GM12878 (cell line): Measurements from ENCODE around the gene PDE6B. TPM values are rescaled to one million over a fixed set of nuclear protein-coding genes. Genes with fewer than 3 reads are reported as not detected.

ENCODE experiments used
- ATAC-seq: fragments of 200-7000 bp; cut with Tn5 transposase; 3 replicates; pipeline ENCODE4 v1.9.1; 2020; ENCODE audit warnings: mild to moderate bottlenecking, moderate library complexity
- BruUV-seq: library from RNA; stranded (reverse); fragments of 400-500 nt; replicated peaks from 2 replicates; lab custom pipeline; 2021; lab: Mats Ljungman, UMichigan
- CTCF ChIA-PET: fragments of 300-600 bp; sonication (Branson Sonifier 250); formaldehyde crosslinking; extraction: SDS; loops from one replicate; lab custom pipeline; 2021; ENCODE audit warnings: inconsistent platforms; lab: Yijun Ruan, JAX
- POLR2A ChIA-PET: fragments of 350-600 bp; formaldehyde crosslinking; extraction: SDS; loops from one replicate; lab custom pipeline; 2021; ENCODE audit warnings: inconsistent platforms; lab: Charles Lee
- RAD21 ChIA-PET: fragments of 300-600 bp; sonication (Branson Sonifier 250); formaldehyde crosslinking; loops from one replicate; lab custom pipeline; 2023; ENCODE audit warnings: antibody characterized with exemption; ENCODE audit not compliant: unreplicated experiment; lab: Charles Lee
- SMC1A ChIA-PET: fragments of 300-600 bp; sonication (Branson Sonifier 250); formaldehyde crosslinking; loops from one replicate; lab custom pipeline; 2023; ENCODE audit not compliant: unreplicated experiment, uncharacterized antibody; lab: Charles Lee
- DNase-seq: peaks from one replicate; pipeline ENCODE4 v3.0.0-alpha.2; 2011; ENCODE audit warnings: low read depth, low spot score
- FAIRE-seq: peaks from 3 replicates; lab custom pipeline; 2011; peaks lifted over from hg19 to GRCh38; lab: Jason Lieb, UNC
- H2AFZ ChIP-seq: 2 replicates; pipeline ENCODE4 v1.6.0; 2011; ENCODE audit warnings: low read depth, low read length, control low read depth; ENCODE audit not compliant: control insufficient read depth
- H3K27ac ChIP-seq: 2 replicates; pipeline ENCODE4 v1.5.1; 2011; ENCODE audit warnings: control low read depth; ENCODE audit not compliant: control insufficient read depth, insufficient read depth
- H3K27me3 ChIP-seq, 2 experiments: replicated peaks in 1 of 2; 2 replicates each; pipeline versions ENCODE4 v1.6.0 to v1.6.1; 2011; ENCODE audit warnings: low read length in 1 of 2; ENCODE audit not compliant: control insufficient read depth in 2 of 2, insufficient read depth in 2 of 2
- H3K36me3 ChIP-seq, 2 experiments: 2 replicates each; pipeline ENCODE4 v1.5.1; 2011; ENCODE audit warnings: low read length in 1 of 2; ENCODE audit not compliant: control insufficient read depth in 2 of 2, insufficient read depth in 2 of 2
- H3K4me1 ChIP-seq: 2 replicates; pipeline ENCODE4 v1.6.1; 2011; ENCODE audit warnings: mild to moderate bottlenecking, low read length, moderate library complexity, mixed read lengths; ENCODE audit not compliant: control insufficient read depth, insufficient read depth
- H3K4me2 ChIP-seq: 2 replicates; pipeline ENCODE4 v1.6.0; 2011; ENCODE audit warnings: control low read depth; ENCODE audit not compliant: control insufficient read depth, insufficient read depth
- H3K4me3 ChIP-seq: fragments of 200-600 bp; sonication (generic); 2 replicates; pipeline ENCODE4 v1.5.1; 2016
- H3K79me2 ChIP-seq: 2 replicates; pipeline ENCODE4 v1.6.0; 2011; ENCODE audit warnings: low read length; ENCODE audit not compliant: control insufficient read depth, insufficient read depth
- H3K9ac ChIP-seq: 2 replicates; pipeline ENCODE4 v1.8.0; 2011; ENCODE audit warnings: low read length, control low read depth, mixed read lengths; ENCODE audit not compliant: control insufficient read depth, insufficient read depth
- H3K9me3 ChIP-seq: replicated peaks from 3 replicates; pipeline ENCODE4 v1.5.1; 2011; ENCODE audit warnings: mild to moderate bottlenecking, low read length; ENCODE audit not compliant: control insufficient read depth, insufficient read depth
- H4K20me1 ChIP-seq: 2 replicates; pipeline ENCODE4 v1.6.0; 2011; ENCODE audit not compliant: control insufficient read depth, insufficient read depth
- FOXM1 ChIP-seq: IDR thresholded peaks from 2 replicates; pipeline ENCODE4 v1.6.1; 2012; ENCODE audit warnings: low read depth, mild to moderate bottlenecking, inconsistent platforms, low read length, moderate library complexity
- SP1 ChIP-seq: IDR thresholded peaks from one replicate; pipeline ENCODE4 v1.6.1; 2011; ENCODE audit warnings: low read depth, low read length
- WGBS: methylation state at CpG from one replicate; pipeline ENCODE4 v1.1.6; 2016; ENCODE audit warnings: low lambda C conversion rate; ENCODE audit not compliant: insufficient replicate concordance, insufficient coverage; ENCODE audit errors: missing lambda C conversion rate; 5-methylcytosine and 5-hydroxymethylcytosine counted together
- in situ Hi-C: fragments of 300-500 bp; cut with MboI; formaldehyde crosslinking; loops from 9 replicates; pipeline ENCODE4 v1.14.3; 2018; ENCODE audit warnings: mixed read lengths
- intact Hi-C: fragments of 100-400 bp; cut with micrococcal nuclease; formaldehyde crosslinking; loops from one replicate; pipeline ENCODE4 v1.14.2; 2022; ENCODE audit not compliant: unreplicated experiment
- polyA plus RNA-seq, 11 experiments: library from polyadenylated mRNA; depleted of rRNA in 4 of 11; unstranded in 6 of 11; stranded (reverse) in 5 of 11; fragments of >200 nt; fragmentation: Nextera tagmentation in 4 of 11; fragmentation: Illumina TruSeq in 1 of 11; extraction: Ambion mirVana in 4 of 11; extraction: Trizol in 1 of 11; gene quantifications; 1 replicate in 1 of 11; 2 replicates in 10 of 11; pipeline versions ENCODE4 v1.2.1 to v1.2.3, GENCODE V29; 2011 to 2016; ENCODE audit warnings: inconsistent platforms in 2 of 11, missing spikeins in 2 of 11, low read depth in 1 of 11
- total RNA-seq, 4 experiments: library from RNA; depleted of rRNA in 3 of 4; stranded (reverse); fragments of >200 nt in 3 of 4; fragmentation: Illumina TruSeq in 1 of 4; extraction: Trizol in 1 of 4; gene quantifications; 2 replicates each; pipeline versions ENCODE4 v1.2.1 to v1.2.3, GENCODE V29; 2013 to 2021
- TF ChIP-seq, protein P1 (sequence below): IDR thresholded peaks from 2 replicates; pipeline ENCODE4 v1.6.1; 2011; ENCODE audit warnings: low read depth, low read length, improper control_type of control experiment, borderline replicate concordance
- TF ChIP-seq, protein P2 (sequence below): fragments of 450-650 bp; IDR thresholded peaks from 2 replicates; pipeline ENCODE4 v1.6.1; 2017; ENCODE audit warnings: mild to moderate bottlenecking, moderate library complexity

Gene PDE6B
- total and polyA plus RNA-seq, 10 of the 15 experiments (the other 5 are each of a cell fraction or from before 2014, with no cell fraction given) = 2.6 to 6.4 (median 3.8) TPM

DNA sequence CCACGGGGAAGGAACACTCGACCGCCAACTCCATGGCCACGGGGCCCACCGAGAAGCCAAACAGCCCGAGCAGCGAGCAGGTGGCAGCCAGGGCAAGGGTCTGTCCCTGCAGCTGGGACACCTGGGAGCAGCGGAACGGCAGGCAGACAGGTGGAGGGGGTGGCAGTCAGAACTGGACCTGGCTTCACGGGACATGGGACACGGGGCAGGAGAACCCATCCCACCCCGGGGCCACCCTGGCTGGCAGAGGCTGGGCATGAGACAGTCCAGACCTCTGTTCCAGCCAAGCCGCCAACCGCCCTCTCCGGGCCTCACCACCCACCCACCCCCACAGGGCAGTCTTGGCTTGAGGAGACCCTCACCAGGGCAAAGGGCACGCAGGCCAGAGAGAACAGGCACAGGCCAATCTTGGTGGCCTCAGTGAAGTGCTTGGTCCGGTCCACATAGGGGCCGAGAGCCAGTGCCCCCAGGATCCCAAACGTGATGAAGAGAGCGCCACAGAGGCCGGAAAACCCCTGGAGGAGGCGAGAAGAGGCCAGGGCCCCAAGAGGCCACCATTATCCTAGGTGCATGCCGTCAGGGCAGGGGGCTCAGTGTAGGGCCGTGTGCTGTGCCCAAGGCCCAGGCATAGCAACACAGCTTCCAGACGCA lies 58.0 kb downstream of the PDE6B start:
- 67% methylated on average over 21 of the region's 25 CpGs for WGBS
- H3K4me3 ChIP-seq = no peak overlapping the region
- in situ Hi-C loops = no loop called here
- no peak overlapping the region for H3K9ac ChIP-seq
- DNase-seq = no peak
- H3K9me3 ChIP-seq = no peaks in the 10 kb centered on the region
- H4K20me1 ChIP-seq = no peaks in the 10 kb centered on the region
- ATAC-seq = peak; percentile 3; the same call in 1 of the 3 replicates
- FAIRE-seq = no peak
- H3K4me2 ChIP-seq = no peak overlapping the region
- ChIA-PET POLR2A (no interaction called here), CTCF (interaction anchor here (0.5 to 1.7 kb wide), 6 partner anchors 8 to 537 kb away, joined by 3 to 8 read pairs (median 6); no protein-coding TSS in a partner anchor), SMC1A (interaction anchor here (1.4 kb wide), 1 partner anchor 18 kb away, joined by 4 read pairs; no protein-coding TSS in a partner anchor), RAD21 (interaction anchor here (0.6 kb wide), 1 partner anchor 17 kb away, joined by 3 read pairs; no protein-coding TSS in a partner anchor)
- intact Hi-C loops = no loop called here
- H3K36me3 ChIP-seq = no peaks in the 10 kb centered on the region
- TF ChIP-seq FOXM1 (no peak), SP1 (no peak)
- TF ChIP-seq, protein P1, sequence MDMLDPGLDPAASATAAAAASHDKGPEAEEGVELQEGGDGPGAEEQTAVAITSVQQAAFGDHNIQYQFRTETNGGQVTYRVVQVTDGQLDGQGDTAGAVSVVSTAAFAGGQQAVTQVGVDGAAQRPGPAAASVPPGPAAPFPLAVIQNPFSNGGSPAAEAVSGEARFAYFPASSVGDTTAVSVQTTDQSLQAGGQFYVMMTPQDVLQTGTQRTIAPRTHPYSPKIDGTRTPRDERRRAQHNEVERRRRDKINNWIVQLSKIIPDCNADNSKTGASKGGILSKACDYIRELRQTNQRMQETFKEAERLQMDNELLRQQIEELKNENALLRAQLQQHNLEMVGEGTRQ = no peak
- TF ChIP-seq, protein P2, sequence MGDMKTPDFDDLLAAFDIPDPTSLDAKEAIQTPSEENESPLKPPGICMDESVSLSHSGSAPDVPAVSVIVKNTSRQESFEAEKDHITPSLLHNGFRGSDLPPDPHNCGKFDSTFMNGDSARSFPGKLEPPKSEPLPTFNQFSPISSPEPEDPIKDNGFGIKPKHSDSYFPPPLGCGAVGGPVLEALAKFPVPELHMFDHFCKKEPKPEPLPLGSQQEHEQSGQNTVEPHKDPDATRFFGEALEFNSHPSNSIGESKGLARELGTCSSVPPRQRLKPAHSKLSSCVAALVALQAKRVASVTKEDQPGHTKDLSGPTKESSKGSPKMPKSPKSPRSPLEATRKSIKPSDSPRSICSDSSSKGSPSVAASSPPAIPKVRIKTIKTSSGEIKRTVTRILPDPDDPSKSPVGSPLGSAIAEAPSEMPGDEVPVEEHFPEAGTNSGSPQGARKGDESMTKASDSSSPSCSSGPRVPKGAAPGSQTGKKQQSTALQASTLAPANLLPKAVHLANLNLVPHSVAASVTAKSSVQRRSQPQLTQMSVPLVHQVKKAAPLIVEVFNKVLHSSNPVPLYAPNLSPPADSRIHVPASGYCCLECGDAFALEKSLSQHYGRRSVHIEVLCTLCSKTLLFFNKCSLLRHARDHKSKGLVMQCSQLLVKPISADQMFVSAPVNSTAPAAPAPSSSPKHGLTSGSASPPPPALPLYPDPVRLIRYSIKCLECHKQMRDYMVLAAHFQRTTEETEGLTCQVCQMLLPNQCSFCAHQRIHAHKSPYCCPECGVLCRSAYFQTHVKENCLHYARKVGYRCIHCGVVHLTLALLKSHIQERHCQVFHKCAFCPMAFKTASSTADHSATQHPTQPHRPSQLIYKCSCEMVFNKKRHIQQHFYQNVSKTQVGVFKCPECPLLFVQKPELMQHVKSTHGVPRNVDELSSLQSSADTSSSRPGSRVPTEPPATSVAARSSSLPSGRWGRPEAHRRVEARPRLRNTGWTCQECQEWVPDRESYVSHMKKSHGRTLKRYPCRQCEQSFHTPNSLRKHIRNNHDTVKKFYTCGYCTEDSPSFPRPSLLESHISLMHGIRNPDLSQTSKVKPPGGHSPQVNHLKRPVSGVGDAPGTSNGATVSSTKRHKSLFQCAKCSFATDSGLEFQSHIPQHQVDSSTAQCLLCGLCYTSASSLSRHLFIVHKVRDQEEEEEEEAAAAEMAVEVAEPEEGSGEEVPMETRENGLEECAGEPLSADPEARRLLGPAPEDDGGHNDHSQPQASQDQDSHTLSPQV = no peak
- BruUV-seq = no TSS peak
- no peaks in the 10 kb centered on the region for H3K27me3 ChIP-seq
- H3K79me2 ChIP-seq = no peaks in the 10 kb centered on the region
- no peak overlapping the region for H2AFZ ChIP-seq
- peaks cover 11% of the 10 kb centered on the region for H3K4me1 ChIP-seq
- no peak overlapping the region for H3K27ac ChIP-seq
